GM18502 (cell line): ENCODE results near the gene TSGA10.
"Not testable (repeated sequence)": the region's sequence is repeated elsewhere in the genome, so short reads cannot be mapped to it uniquely, and the experiment has no call there.

Experiments used
- ATAC-seq: cut with Tn5 transposase; IDR thresholded peaks from one replicate; pipeline ENCODE4 v1.9.1; 2021; ENCODE audit warnings: mild to moderate bottlenecking; ENCODE audit not compliant: unreplicated experiment, poor library complexity

Gene TSGA10

GRCh38 chr2:99081891-99082290, 72.9 kb downstream of the TSGA10 start:
- ATAC-seq: no peak

- ATAC-seq: no peak
These were observed 75.5 kb downstream of the TSGA10 start for GRCh38 chr2:99079226-99079625.

- ATAC-seq: no peak
These were observed 82.2 kb downstream of the TSGA10 start for GRCh38 chr2:99072551-99072950.

- ATAC-seq: no peak
These were observed 86.7 kb downstream of the TSGA10 start for GRCh38 chr2:99067871-99068625.

- peak; percentile 99 for ATAC-seq
These were observed 88.4 kb downstream of the TSGA10 start for GRCh38 chr2:99066075-99066958.

GRCh38 chr2:99049187-99049586, 105.6 kb downstream of the TSGA10 start:
- not testable (repeated sequence) for ATAC-seq

- not testable (repeated sequence) for ATAC-seq
These were observed 113.9 kb downstream of the TSGA10 start for GRCh38 chr2:99040736-99041300.

- ATAC-seq: no peak
These were observed 118.8 kb downstream of the TSGA10 start for GRCh38 chr2:99035920-99036319.

- ATAC-seq: no peak
These were observed 122.0 kb downstream of the TSGA10 start for GRCh38 chr2:99032786-99033185.

GRCh38 chr2:99032001-99032400, 122.7 kb downstream of the TSGA10 start:
- no peak for ATAC-seq

- no peak for ATAC-seq
These were observed 123.3 kb downstream of the TSGA10 start for GRCh38 chr2:99031481-99031880.

- ATAC-seq: no peak
These were observed 126.2 kb downstream of the TSGA10 start for GRCh38 chr2:99028558-99028957.

- no peak for ATAC-seq
These were observed 126.9 kb downstream of the TSGA10 start for GRCh38 chr2:99027856-99028255.

GRCh38 chr2:99000708-99001107, 154.0 kb downstream of the TSGA10 start:
- ATAC-seq: no peak

GRCh38 chr2:98988695-98989094, 166.0 kb downstream of the TSGA10 start:
- ATAC-seq: not testable (repeated sequence)

- ATAC-seq: no peak
These were observed 168.7 kb downstream of the TSGA10 start for GRCh38 chr2:98985905-98986666.

- no peak for ATAC-seq
These were observed 179.1 kb downstream of the TSGA10 start for GRCh38 chr2:98975611-98976010.

- no peak for ATAC-seq
These were observed 182.1 kb downstream of the TSGA10 start for GRCh38 chr2:98972582-98973167.

GRCh38 chr2:98959810-98960507, 194.8 kb downstream of the TSGA10 start:
- no peak for ATAC-seq
